Measurements from ENCODE around the gene BOK.

Gene BOK

DNA sequence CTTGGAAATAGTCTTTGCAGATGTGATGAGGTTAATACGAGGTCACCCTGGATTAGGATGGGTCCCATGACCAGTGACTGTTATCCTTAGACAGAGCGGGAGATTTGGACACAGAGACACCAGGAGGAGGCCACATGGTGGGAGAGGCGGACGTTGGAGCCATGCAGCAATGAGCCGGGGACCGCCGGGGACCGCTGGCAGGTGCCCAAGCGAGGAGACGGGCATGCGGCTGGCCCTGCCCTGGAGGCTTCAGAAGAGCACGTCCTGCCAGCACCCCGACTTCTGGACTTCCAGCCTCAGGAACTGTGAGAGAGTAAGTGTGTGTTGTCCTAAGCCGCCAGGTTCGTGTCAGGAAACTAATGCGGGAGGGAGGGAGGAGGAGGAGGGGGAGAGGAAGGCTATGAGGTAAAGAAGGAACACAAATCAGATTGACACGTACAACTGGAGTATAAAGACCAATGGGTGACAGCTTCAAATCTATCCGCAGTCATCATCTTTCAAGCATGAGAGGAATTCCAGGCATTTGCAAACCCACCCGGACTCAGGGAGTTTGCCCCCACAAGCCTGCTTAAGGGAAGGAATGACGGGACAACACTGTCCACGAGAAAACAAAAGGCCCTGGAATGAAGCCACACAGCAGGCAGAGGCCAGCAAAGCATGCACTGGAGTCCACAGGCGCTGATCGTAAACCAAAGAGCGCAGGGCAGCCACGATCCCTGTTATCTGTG lies 11.6 kb upstream of the BOK start:
- peak overlapping the region; percentile 11 for H3K4me3 ChIP-seq (ENCODE audit: low read length)
- no peak for TF ChIP-seq CTCF (conservative IDR thresholded peaks at IDR 0.05; ENCODE audit: low read depth, low read length)
- DNase-seq (ENCODE audit: low read depth): peak; percentile 52

DNA sequence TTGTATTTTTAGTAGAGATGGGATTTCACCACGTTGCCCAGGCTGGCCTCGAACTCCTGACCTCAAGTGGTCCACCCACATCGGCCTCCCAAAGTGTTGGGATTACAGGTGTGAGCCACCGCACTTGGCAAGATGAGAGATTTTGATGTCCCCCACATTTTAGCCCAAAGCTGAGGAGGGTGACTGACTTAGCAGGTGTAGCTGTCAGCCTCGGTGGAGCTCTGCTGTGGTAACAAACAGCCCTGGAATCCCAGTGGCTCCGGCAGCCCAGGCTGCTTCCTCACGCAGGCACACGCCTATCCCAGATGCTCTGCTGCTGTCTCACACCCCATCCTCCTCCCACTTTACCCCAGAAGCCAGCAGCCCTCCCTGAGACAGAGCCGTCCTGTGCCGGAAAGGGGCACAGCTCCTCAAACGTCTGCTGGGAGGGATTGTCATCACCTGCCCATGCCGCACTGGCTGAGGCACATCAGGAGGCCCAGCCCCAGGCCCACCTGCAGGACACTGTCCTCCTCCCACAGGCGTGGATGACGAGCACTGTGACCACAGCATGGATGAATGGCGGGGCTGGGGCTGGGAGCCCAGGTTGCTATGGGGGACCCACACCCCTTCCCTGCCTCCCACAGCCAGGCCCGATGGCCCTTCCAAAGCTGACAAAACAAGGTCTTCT lies 10.6 kb upstream of the BOK start:
- no peak for TF ChIP-seq CTCF (conservative IDR thresholded peaks at IDR 0.05; ENCODE audit: low read depth, low read length)
- no peak overlapping the region for H3K4me3 ChIP-seq (ENCODE audit: low read length)
- no peak for DNase-seq (ENCODE audit: low read depth)

GRCh38 chr2:241548451-241548835 lies 10.1 kb upstream of the BOK start:
- no peak overlapping the region for H3K4me3 ChIP-seq (ENCODE audit: low read length)
- DNase-seq (ENCODE audit: low read depth): no peak
- TF ChIP-seq CTCF (conservative IDR thresholded peaks at IDR 0.05; ENCODE audit: low read depth, low read length): no peak

DNA sequence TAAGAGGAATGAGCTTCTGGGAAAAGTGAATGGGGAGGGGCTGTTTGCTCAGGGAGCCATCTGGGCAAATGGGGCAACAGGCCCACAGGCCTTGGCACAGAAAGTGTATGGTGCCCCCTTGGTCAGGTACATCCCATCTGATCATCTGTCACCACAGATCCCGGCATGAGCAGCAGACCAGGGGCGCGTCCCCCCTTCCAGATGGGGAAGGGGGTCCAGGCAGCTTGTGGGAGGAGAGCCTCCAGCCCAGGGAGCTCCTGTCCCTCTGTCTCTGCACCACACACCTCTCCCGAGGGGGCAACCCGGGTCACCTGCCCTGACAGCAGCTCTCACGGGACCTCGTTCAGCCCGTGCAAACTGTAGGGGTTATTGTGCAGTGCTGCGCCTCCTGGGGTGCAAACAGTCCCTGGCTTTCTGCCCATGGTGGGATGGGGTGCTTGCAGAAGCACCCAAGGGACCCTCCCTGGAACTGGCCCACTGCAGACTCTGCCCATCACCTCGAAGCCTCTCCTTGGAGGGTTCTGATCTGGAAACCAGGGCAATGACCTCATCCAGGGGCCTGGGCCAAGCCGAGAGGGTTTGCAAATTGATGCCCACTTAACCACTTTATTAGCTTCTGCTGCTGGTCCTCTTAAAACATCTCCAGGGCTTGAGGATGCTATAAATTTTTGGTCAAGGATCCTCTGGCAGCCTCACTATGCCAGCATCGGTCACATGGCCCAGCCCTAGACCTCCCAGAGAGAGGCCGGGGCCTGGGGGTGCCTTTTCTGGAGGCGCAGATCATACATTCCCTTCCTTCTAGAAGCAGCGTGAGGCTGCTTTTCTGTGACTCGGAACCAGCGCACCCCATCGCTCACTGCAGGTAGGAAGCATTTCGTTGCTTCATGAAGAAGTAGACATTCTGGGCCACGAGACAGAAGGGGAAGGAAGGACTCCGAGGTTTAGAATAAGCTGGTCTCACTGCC lies 7.6 kb upstream of the BOK start:
- H3K4me3 ChIP-seq (ENCODE audit: low read length): no peak overlapping the region
- no peak for TF ChIP-seq CTCF (conservative IDR thresholded peaks at IDR 0.05; ENCODE audit: low read depth, low read length)
- DNase-seq (ENCODE audit: low read depth): no peak

- TF ChIP-seq CTCF (conservative IDR thresholded peaks at IDR 0.05; ENCODE audit: low read depth, low read length): no peak
- no peak overlapping the region for H3K4me3 ChIP-seq (ENCODE audit: low read length)
- DNase-seq (ENCODE audit: low read depth): no peak
Observed at GRCh38 chr2:241551599-241551997, 6.9 kb upstream of the BOK start.

DNA sequence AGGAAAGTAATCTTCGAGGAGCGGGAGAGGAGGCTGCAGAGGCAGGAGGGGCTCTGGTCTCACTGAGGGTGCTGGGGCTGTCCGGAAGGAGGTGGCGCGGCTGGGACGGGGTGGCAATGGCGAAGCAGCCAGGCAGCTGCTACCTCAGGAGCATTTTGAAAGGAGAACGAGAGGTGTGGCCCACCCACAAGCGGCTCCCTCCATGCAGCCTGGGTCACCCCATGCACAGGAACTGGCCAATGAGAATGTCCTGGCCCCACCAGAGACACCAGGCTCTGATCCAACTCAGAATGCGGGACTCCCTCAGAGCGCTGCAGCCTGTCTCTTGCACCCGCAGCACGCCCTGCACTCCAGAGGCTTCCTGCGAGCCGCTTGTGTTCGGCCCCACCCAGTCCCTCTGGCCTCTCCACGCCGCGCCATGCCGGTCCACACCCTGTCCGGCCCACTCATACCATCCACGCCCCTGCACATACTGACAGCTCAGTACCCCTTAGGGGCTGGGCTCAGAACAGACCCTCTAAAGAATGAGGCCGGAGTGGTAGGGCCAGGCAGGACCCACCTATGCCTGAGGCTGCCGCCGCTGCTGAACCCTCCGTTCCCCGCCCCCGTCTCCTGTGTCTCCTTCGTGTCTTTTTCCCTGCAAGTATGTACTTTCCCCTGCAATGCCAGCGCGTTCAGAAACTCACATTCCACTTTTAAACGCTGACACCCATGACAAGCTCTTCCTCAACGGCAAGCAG lies 6.4 kb upstream of the BOK start:
- TF ChIP-seq CTCF (conservative IDR thresholded peaks at IDR 0.05; ENCODE audit: low read depth, low read length): no peak
- H3K4me3 ChIP-seq (ENCODE audit: low read length): no peak overlapping the region
- DNase-seq (ENCODE audit: low read depth): no peak
